ENCODE data around the gene KLF9.

Gene KLF9

GRCh38 chr9:70442328-70442848, 27.9 kb upstream of the KLF9 start:
- H3K4me3 ChIP-seq (ENCODE audit: low read depth, low read length) = no peak overlapping the region
- DNase-seq (ENCODE audit: low read depth) = no peak
- no peak for TF ChIP-seq MYC (IDR thresholded peaks at IDR 0.05; ENCODE audit: low read depth, low read length)
- no peak for TF ChIP-seq POLR2A (IDR thresholded peaks at IDR 0.05; ENCODE audit: extremely low read depth, insufficient read length)
- TF ChIP-seq MAX (IDR thresholded peaks at IDR 0.05; ENCODE audit: low read depth, low read length) = no peak
- no peak for TF ChIP-seq CTCF (IDR thresholded peaks at IDR 0.05; ENCODE audit: low read depth, low read length)

- H3K4me3 ChIP-seq (ENCODE audit: low read depth, low read length) = no peak overlapping the region
- no peak for DNase-seq (ENCODE audit: low read depth)
- no peak for TF ChIP-seq POLR2A (IDR thresholded peaks at IDR 0.05; ENCODE audit: extremely low read depth, insufficient read length)
- no peak for TF ChIP-seq MYC (IDR thresholded peaks at IDR 0.05; ENCODE audit: low read depth, low read length)
- no peak for TF ChIP-seq CTCF (IDR thresholded peaks at IDR 0.05; ENCODE audit: low read depth, low read length)
- no peak for TF ChIP-seq MAX (IDR thresholded peaks at IDR 0.05; ENCODE audit: low read depth, low read length)
These were observed 27.2 kb upstream of the KLF9 start for GRCh38 chr9:70441622-70442021.

GRCh38 chr9:70439991-70440706, 25.7 kb upstream of the KLF9 start:
- no peak for DNase-seq (ENCODE audit: low read depth)
- H3K4me3 ChIP-seq (ENCODE audit: low read depth, low read length) = no peak overlapping the region
- no peak for TF ChIP-seq POLR2A (IDR thresholded peaks at IDR 0.05; ENCODE audit: extremely low read depth, insufficient read length)
- no peak for TF ChIP-seq MAX (IDR thresholded peaks at IDR 0.05; ENCODE audit: low read depth, low read length)
- no peak for TF ChIP-seq MYC (IDR thresholded peaks at IDR 0.05; ENCODE audit: low read depth, low read length)
- TF ChIP-seq CTCF (IDR thresholded peaks at IDR 0.05; ENCODE audit: low read depth, low read length) = no peak

- DNase-seq (ENCODE audit: low read depth) = peak; percentile 64
- TF ChIP-seq CTCF (IDR thresholded peaks at IDR 0.05; ENCODE audit: low read depth, low read length) = no peak
- no peak for TF ChIP-seq POLR2A (IDR thresholded peaks at IDR 0.05; ENCODE audit: extremely low read depth, insufficient read length)
- no peak for TF ChIP-seq MYC (IDR thresholded peaks at IDR 0.05; ENCODE audit: low read depth, low read length)
- TF ChIP-seq MAX (IDR thresholded peaks at IDR 0.05; ENCODE audit: low read depth, low read length) = no peak
- H3K4me3 ChIP-seq (ENCODE audit: low read depth, low read length) = no peak overlapping the region
These were observed 24.0 kb upstream of the KLF9 start for GRCh38 chr9:70438341-70438928.

- no peak overlapping the region for H3K4me3 ChIP-seq (ENCODE audit: low read depth, low read length)
- no peak for DNase-seq (ENCODE audit: low read depth)
- TF ChIP-seq MAX (IDR thresholded peaks at IDR 0.05; ENCODE audit: low read depth, low read length) = no peak
- no peak for TF ChIP-seq POLR2A (IDR thresholded peaks at IDR 0.05; ENCODE audit: extremely low read depth, insufficient read length)
- no peak for TF ChIP-seq MYC (IDR thresholded peaks at IDR 0.05; ENCODE audit: low read depth, low read length)
- TF ChIP-seq CTCF (IDR thresholded peaks at IDR 0.05; ENCODE audit: low read depth, low read length) = no peak
These were observed 21.5 kb upstream of the KLF9 start for GRCh38 chr9:70435948-70436347.
